ENCODE measurements around the gene PHLDA1. TPM values are rescaled to one million over a fixed set of nuclear protein-coding genes. Genes with fewer than 3 reads are reported as not detected.

The PHLDA1 gene
- total and polyA plus RNA-seq, 2 experiments from 2014 or later, result 11.7 to 21.6 TPM

DNA sequence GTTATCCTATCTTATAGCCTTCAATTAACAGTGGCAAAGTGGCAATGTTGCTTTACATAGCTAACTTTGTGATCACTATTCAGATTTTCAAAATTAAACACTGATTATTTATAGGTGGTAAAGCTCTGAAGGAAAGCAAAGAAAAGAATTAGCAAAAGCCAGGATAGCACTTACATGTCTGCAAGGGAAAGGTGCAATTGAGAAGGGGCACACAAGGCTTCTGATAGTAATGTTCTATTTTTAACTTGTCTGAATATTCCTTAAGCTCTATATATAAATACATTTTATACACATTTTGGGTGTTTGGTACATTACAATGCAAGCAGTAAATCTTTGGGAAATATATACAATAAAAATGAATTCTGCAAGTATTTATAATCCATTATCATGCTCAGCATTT lies 42.0 kb upstream of the PHLDA1 start:
- no peak overlapping the region for H3K4me3 Mint-ChIP-seq
- no peaks in the 10 kb centered on the region for H3F3A ChIP-seq (replicated peaks; ENCODE audit: low read depth)
- no peaks in the 10 kb centered on the region for H3K9me2 ChIP-seq (ENCODE audit: insufficient read depth)
- H3K27me3 Mint-ChIP-seq (ENCODE audit: insufficient read depth, low read depth, poor library complexity), result peaks cover 5% of the 10 kb centered on the region
- no peak overlapping the region for H3K4me3 ChIP-seq
- peaks cover 86% of the 10 kb centered on the region for H4K20me1 ChIP-seq (replicated peaks; ENCODE audit: insufficient read depth)
- no peak for TF ChIP-seq ZNF331 (CRISPR knock-in tag; IDR thresholded peaks at IDR 0.05; ENCODE audit: low read depth)
- TF ChIP-seq, protein P1, sequence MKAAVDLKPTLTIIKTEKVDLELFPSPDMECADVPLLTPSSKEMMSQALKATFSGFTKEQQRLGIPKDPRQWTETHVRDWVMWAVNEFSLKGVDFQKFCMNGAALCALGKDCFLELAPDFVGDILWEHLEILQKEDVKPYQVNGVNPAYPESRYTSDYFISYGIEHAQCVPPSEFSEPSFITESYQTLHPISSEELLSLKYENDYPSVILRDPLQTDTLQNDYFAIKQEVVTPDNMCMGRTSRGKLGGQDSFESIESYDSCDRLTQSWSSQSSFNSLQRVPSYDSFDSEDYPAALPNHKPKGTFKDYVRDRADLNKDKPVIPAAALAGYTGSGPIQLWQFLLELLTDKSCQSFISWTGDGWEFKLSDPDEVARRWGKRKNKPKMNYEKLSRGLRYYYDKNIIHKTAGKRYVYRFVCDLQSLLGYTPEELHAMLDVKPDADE (IDR thresholded peaks at IDR 0.05), result no peak
- no peak for TF ChIP-seq CREB1 (CRISPR knock-in tag; IDR thresholded peaks at IDR 0.05; ENCODE audit: low read depth)
- TF ChIP-seq NANOG (IDR thresholded peaks at IDR 0.05; ENCODE audit: borderline replicate concordance), result no peak
- TF ChIP-seq STAT1 (IDR thresholded peaks at IDR 0.05; ENCODE audit: unreplicated experiment), result no peak
- no peak for TF ChIP-seq EZH2 (IDR thresholded peaks at IDR 0.05; ENCODE audit: low read depth, unreplicated experiment)
- TF ChIP-seq, protein P2, sequence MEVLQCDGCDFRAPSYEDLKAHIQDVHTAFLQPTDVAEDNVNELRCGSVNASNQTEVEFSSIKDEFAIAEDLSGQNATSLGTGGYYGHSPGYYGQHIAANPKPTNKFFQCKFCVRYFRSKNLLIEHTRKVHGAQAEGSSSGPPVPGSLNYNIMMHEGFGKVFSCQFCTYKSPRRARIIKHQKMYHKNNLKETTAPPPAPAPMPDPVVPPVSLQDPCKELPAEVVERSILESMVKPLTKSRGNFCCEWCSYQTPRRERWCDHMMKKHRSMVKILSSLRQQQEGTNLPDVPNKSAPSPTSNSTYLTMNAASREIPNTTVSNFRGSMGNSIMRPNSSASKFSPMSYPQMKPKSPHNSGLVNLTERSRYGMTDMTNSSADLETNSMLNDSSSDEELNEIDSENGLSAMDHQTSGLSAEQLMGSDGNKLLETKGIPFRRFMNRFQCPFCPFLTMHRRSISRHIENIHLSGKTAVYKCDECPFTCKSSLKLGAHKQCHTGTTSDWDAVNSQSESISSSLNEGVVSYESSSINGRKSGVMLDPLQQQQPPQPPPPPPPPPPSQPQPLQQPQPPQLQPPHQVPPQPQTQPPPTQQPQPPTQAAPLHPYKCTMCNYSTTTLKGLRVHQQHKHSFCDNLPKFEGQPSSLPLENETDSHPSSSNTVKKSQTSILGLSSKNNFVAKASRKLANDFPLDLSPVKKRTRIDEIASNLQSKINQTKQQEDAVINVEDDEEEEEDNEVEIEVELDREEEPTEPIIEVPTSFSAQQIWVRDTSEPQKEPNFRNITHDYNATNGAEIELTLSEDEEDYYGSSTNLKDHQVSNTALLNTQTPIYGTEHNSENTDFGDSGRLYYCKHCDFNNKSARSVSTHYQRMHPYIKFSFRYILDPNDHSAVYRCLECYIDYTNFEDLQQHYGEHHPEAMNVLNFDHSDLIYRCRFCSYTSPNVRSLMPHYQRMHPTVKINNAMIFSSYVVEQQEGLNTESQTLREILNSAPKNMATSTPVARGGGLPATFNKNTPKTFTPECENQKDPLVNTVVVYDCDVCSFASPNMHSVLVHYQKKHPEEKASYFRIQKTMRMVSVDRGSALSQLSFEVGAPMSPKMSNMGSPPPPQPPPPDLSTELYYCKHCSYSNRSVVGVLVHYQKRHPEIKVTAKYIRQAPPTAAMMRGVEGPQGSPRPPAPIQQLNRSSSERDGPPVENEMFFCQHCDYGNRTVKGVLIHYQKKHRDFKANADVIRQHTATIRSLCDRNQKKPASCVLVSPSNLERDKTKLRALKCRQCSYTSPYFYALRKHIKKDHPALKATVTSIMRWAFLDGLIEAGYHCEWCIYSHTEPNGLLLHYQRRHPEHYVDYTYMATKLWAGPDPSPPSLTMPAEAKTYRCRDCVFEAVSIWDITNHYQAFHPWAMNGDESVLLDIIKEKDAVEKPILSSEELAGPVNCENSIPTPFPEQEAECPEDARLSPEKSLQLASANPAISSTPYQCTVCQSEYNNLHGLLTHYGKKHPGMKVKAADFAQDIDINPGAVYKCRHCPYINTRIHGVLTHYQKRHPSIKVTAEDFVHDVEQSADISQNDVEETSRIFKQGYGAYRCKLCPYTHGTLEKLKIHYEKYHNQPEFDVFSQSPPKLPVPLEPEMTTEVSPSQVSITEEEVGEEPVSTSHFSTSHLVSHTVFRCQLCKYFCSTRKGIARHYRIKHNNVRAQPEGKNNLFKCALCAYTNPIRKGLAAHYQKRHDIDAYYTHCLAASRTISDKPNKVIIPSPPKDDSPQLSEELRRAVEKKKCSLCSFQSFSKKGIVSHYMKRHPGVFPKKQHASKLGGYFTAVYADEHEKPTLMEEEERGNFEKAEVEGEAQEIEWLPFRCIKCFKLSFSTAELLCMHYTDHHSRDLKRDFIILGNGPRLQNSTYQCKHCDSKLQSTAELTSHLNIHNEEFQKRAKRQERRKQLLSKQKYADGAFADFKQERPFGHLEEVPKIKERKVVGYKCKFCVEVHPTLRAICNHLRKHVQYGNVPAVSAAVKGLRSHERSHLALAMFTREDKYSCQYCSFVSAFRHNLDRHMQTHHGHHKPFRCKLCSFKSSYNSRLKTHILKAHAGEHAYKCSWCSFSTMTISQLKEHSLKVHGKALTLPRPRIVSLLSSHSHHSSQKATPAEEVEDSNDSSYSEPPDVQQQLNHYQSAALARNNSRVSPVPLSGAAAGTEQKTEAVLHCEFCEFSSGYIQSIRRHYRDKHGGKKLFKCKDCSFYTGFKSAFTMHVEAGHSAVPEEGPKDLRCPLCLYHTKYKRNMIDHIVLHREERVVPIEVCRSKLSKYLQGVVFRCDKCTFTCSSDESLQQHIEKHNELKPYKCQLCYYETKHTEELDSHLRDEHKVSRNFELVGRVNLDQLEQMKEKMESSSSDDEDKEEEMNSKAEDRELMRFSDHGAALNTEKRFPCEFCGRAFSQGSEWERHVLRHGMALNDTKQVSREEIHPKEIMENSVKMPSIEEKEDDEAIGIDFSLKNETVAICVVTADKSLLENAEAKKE (CRISPR knock-in tag; IDR thresholded peaks at IDR 0.05), result no peak
- TF ChIP-seq, protein P3, sequence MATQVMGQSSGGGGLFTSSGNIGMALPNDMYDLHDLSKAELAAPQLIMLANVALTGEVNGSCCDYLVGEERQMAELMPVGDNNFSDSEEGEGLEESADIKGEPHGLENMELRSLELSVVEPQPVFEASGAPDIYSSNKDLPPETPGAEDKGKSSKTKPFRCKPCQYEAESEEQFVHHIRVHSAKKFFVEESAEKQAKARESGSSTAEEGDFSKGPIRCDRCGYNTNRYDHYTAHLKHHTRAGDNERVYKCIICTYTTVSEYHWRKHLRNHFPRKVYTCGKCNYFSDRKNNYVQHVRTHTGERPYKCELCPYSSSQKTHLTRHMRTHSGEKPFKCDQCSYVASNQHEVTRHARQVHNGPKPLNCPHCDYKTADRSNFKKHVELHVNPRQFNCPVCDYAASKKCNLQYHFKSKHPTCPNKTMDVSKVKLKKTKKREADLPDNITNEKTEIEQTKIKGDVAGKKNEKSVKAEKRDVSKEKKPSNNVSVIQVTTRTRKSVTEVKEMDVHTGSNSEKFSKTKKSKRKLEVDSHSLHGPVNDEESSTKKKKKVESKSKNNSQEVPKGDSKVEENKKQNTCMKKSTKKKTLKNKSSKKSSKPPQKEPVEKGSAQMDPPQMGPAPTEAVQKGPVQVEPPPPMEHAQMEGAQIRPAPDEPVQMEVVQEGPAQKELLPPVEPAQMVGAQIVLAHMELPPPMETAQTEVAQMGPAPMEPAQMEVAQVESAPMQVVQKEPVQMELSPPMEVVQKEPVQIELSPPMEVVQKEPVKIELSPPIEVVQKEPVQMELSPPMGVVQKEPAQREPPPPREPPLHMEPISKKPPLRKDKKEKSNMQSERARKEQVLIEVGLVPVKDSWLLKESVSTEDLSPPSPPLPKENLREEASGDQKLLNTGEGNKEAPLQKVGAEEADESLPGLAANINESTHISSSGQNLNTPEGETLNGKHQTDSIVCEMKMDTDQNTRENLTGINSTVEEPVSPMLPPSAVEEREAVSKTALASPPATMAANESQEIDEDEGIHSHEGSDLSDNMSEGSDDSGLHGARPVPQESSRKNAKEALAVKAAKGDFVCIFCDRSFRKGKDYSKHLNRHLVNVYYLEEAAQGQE (IDR thresholded peaks at IDR 0.05; ENCODE audit: unreplicated experiment), result no peak
- no peak for TF ChIP-seq EZH2phosphoT487 (IDR thresholded peaks at IDR 0.05; ENCODE audit: unreplicated experiment)
- no peak for TF ChIP-seq POLR2AphosphoS5 (IDR thresholded peaks at IDR 0.05; ENCODE audit: low read depth)
- TF ChIP-seq, protein P4, sequence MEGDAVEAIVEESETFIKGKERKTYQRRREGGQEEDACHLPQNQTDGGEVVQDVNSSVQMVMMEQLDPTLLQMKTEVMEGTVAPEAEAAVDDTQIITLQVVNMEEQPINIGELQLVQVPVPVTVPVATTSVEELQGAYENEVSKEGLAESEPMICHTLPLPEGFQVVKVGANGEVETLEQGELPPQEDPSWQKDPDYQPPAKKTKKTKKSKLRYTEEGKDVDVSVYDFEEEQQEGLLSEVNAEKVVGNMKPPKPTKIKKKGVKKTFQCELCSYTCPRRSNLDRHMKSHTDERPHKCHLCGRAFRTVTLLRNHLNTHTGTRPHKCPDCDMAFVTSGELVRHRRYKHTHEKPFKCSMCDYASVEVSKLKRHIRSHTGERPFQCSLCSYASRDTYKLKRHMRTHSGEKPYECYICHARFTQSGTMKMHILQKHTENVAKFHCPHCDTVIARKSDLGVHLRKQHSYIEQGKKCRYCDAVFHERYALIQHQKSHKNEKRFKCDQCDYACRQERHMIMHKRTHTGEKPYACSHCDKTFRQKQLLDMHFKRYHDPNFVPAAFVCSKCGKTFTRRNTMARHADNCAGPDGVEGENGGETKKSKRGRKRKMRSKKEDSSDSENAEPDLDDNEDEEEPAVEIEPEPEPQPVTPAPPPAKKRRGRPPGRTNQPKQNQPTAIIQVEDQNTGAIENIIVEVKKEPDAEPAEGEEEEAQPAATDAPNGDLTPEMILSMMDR (conservative IDR thresholded peaks at IDR 0.05; ENCODE audit: low read depth in 2 of 2), result no peak
- no peak for TF ChIP-seq JUNB (IDR thresholded peaks at IDR 0.05; ENCODE audit: unreplicated experiment)
- H3K4me2 ChIP-seq, result no peak overlapping the region
- H3K36me3 Mint-ChIP-seq (ENCODE audit: low read depth), result peaks cover 42% of the 10 kb centered on the region
- no peak for ATAC-seq
- H3K79me2 ChIP-seq (replicated peaks; ENCODE audit: insufficient read depth), result peaks cover 100% of the 10 kb centered on the region
- no peaks in the 10 kb centered on the region for H3K9me3 Mint-ChIP-seq
- DNase-seq (ENCODE audit: low spot score), result no peak
- peaks cover 72% of the 10 kb centered on the region for H3K4me1 ChIP-seq (ENCODE audit: insufficient read depth)
- H3K4me1 Mint-ChIP-seq, result peaks cover 63% of the 10 kb centered on the region
- H3K36me3 ChIP-seq (ENCODE audit: insufficient read depth), result 0 out of 2 replicates have a peak, but pooled peaks cover 4% of the 10 kb centered on the region
- no peaks in the 10 kb centered on the region for H3K27me3 ChIP-seq (ENCODE audit: insufficient read depth)
- H2AFZ ChIP-seq, result no peak overlapping the region
- H3K27ac Mint-ChIP-seq, result no peak overlapping the region
- H3K27ac ChIP-seq (ENCODE audit: low read depth), result peak overlapping the region; percentile 28; the same call in 1 of the 2 replicates
